ENCODE results near the gene FCER1G. TPM values are rescaled to one million over a fixed set of nuclear protein-coding genes. Genes with fewer than 3 reads are reported as not detected.
"Not testable (repeated sequence)": the region's sequence is repeated elsewhere in the genome, so short reads cannot be mapped to it uniquely, and the experiment has no call there.

Gene FCER1G
- total RNA-seq, 8 experiments from 2014 or later: 0.75 to 1.4 TPM; not detected in 6

DNA sequence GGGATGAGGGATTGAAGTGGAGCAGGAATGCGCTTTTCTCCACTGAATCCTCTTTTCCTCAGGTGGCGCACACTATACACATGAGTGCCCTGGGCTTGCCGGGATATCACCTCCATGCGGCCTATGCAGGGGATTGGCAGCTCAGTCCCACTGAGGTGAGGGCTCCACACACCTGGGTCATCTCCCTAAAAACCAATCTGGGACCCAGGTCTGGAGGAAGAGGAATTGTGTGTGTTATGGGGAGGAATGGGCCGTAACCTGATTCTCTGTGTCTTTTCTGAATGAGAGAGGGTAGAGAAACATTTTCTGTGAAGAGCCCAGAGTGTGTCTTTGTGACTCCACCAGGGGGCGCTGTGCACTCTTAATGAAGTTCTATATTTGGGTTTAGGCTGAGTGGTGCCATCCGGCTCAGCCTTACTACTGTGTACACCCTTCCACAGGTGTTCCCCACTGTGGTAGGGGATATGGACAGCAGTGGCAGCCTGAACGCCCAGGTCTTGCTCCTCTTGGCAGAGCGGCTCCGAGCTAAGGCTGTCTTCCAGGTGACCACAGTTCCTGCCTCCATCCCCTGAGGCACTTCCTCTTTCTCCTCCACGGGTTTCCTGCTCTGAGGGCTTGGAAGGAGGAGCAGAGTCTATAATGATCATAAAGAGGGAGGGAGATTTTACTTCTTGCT lies 12.2 kb downstream of the FCER1G start:
- in situ Hi-C loops (cut with MboI; ENCODE audit: low pct_unique_long_range_greater_than_20kb in 2 of 9, low sequenced_read_pairs in 9 of 9, unreplicated experiment in 9 of 9): loop anchor here in 3 of 9 experiments (10.0 to 25.0 kb wide), 3 partner anchors 147 to 160 kb away; no protein-coding TSS in a partner anchor
- peak in 4 of 8 experiments; percentile 19 to 53 (median 41) for ATAC-seq (replicated peaks in 6 of 8)
- 0 to 61% (median 39%) methylated on average over 1 to 9 of the region's 11 CpGs; no CpG with 5 or more reads in 2 of the 10 experiments for WGBS, 10 experiments
- Histone ChIP-seq H3K4me1 (replicated peaks in 1 of 2) (peaks cover 10 to 15% of the 10 kb centered on the region in 2 donors), H3K27ac (no peak overlapping the region), H3K4me3 (peak overlapping the region in 4 of 5 donors; percentile 61 to 95 (median 74))

DNA sequence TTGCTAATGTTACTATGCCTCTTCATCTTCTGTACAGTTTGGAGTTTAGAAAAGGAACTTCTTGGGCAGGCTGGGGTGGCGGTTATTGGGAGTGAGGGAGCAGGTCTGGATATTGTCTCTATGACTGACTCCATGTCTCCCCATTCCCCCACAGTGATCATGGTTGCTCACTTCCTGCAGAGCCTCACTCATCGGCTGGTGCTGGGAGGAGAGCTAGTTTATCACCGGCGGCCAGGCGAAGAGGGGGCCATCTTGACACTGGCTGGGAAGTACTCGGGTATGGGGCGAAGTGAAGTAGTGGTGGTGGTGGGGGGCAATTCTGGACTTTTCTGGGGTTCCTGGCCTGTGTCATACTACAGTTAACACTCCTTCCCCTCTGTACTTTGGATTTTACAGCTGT lies 12.9 kb downstream of the FCER1G start:
- in situ Hi-C loops (cut with MboI; ENCODE audit: low pct_unique_long_range_greater_than_20kb in 2 of 9, low sequenced_read_pairs in 9 of 9, unreplicated experiment in 9 of 9): loop anchor here in 3 of 9 experiments (10.0 to 25.0 kb wide), 3 partner anchors 147 to 159 kb away; no protein-coding TSS in a partner anchor
- H3K27ac ChIP-seq: no peak overlapping the region

DNA sequence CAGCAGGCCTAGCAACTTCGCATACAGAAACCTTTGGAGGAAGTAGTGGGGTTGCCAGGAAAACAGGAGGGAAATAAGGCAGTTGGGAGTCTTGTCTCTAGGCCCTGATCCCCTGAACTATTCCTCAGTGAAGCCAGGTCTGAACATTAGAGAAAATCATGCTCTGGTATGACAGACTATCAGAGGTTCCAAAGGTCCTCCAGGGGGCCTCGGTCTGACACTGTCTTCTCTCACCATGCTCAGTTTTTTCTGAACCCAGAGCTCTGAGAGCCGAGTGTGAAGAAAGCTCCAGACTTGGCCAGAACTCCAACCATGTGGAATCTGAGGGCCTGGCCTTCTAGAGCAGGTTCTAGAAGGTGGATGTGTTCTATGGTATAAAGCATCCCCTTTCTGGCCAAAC lies 14.8 kb downstream of the FCER1G start:
- no peak overlapping the region for H3K27ac ChIP-seq
- H3K4me1 ChIP-seq (replicated peaks in 1 of 2): peaks cover 10 to 15% of the 10 kb centered on the region in 2 donors
- no peak for ATAC-seq (replicated peaks in 6 of 8)
- 0 to 82% (median 63%) methylated on average over 1 to 3 of the region's 3 CpGs; no CpG with 5 or more reads in 4 of the 10 experiments for WGBS, 10 experiments
- no peak overlapping the region for H3K4me3 ChIP-seq
- in situ Hi-C loops (cut with MboI; ENCODE audit: low pct_unique_long_range_greater_than_20kb in 2 of 9, low sequenced_read_pairs in 9 of 9, unreplicated experiment in 9 of 9): loop anchor here in 4 of 9 experiments (10.0 to 25.0 kb wide), 4 partner anchors 55 to 157 kb away; no protein-coding TSS in a partner anchor

More for the DNA sequence above, 12.9 kb downstream of the FCER1G start:
- Histone ChIP-seq H3K4me3 (no peak overlapping the region), H3K4me1 (replicated peaks in 1 of 2) (peaks cover 10 to 15% of the 10 kb centered on the region in 2 donors)
- WGBS, 10 experiments: 83 to 100% (median 100%) methylated on average over 1 to 7 of the region's 7 CpGs; no CpG with 5 or more reads in 4 of the 10 experiments
- no peak for ATAC-seq (replicated peaks in 6 of 8)

DNA sequence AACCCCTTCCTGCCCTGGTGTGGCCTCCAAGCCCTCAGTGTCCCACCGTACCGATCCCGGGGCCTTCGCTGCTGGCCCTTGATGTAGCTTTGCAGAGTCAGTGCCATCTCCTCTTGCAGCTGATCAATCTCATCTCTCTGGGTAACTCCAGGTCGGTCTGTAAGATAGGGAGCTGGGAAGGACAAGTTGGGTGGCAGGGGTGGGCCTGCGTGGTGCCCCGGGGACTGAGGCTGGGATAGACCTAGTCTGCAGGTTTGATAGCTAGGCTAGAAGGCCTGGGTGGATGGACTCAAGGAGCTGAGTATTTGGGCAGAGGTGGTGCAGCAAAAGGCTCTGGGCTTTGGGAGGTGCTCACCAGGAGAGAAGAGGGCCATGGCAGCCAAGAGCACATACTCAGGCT lies 15.7 kb downstream of the FCER1G start:
- H3K4me3 ChIP-seq: no peak overlapping the region
- in situ Hi-C loops (cut with MboI; ENCODE audit: low pct_unique_long_range_greater_than_20kb in 2 of 9, low sequenced_read_pairs in 9 of 9, unreplicated experiment in 9 of 9): loop anchor here in 2 of 9 experiments (10.0 to 25.0 kb wide), 2 partner anchors 54 to 157 kb away; no protein-coding TSS in a partner anchor
- H3K27ac ChIP-seq: no peak overlapping the region
- no peak for ATAC-seq (replicated peaks in 6 of 8)
- H3K4me1 ChIP-seq (replicated peaks in 1 of 2): peaks cover 7 to 11% of the 10 kb centered on the region in 2 donors
- 92 to 100% (median 100%) methylated on average over 1 to 6 of the region's 7 CpGs; no CpG with 5 or more reads in 5 of the 10 experiments for WGBS, 10 experiments

DNA sequence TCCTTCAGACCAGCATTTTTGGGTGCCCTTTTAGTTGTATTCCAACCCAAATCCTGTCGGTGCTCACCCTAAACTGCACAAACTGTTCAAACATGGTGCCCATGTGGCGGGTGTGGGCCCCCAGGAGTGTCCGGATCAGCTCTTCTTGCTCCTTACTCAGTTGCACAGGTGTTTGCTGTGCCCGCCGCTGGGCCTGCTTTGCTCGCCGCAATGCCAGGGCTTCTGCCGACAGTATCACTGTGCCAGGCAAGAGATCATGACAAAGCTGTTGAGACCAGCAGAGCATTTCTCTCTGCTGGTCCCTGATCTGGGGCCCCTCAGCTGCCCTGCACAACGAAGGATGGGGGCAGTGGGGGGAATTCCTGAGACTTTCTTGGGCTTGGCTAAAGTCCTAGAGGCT lies 18.0 kb downstream of the FCER1G start:
- ATAC-seq (replicated peaks in 6 of 8): no peak
- in situ Hi-C loops (cut with MboI; ENCODE audit: low pct_unique_long_range_greater_than_20kb in 2 of 9, low sequenced_read_pairs in 9 of 9, unreplicated experiment in 9 of 9): loop anchor here in 2 of 9 experiments (10.0 to 25.0 kb wide), 2 partner anchors 52 to 154 kb away; no protein-coding TSS in a partner anchor
- WGBS, 10 experiments: 60 to 91% (median 82%) methylated on average over 1 to 8 of the region's 9 CpGs; no CpG with 5 or more reads in 4 of the 10 experiments
- H3K27ac ChIP-seq: no peak overlapping the region
- no peak overlapping the region for H3K4me3 ChIP-seq
- no peaks in the 10 kb centered on the region for H3K4me1 ChIP-seq (replicated peaks in 1 of 2)

DNA sequence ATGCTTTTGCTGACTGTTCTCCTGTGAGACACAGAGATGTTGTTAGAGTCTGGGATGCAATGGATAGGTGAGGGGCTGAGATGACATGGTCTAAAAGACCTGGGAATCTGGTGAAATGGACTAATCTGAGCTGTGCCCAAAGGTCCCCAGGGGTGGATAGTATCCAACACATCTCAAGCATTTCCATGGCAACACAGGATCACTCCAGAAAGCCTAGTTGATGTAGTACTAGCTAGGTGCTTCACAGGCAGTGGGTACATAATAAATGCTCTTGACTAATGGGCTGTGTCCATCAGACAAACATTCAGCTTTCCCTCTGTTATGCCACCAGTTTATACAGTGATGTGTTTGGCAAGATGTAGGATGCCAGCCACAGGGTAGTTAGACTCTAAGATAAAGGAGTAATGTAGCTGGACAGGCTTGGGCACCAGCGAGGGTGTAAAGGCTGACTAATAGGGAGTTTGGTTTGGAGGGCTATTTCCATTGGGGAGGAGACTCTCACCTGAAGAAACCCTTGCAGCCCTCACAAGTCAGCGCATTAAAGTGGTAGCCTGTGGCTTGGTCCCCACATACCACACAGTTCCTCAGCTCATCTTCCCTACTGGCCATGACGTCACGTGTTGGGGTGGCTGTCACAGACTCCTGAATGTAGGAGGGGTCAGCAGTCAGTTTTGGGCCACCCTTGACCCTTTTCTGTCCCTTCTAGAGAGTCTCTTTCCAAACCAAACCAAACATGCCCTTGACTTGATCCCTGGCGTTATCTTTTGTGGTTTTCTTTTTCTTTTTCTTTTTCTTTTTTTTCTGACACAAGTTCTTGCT lies 21.1 kb downstream of the FCER1G start:
- in situ Hi-C loops (cut with MboI; ENCODE audit: low pct_unique_long_range_greater_than_20kb in 2 of 9, low sequenced_read_pairs in 9 of 9, unreplicated experiment in 9 of 9): loop anchor here in 2 of 9 experiments (10.0 to 25.0 kb wide), 2 partner anchors 49 to 151 kb away; no protein-coding TSS in a partner anchor
- ATAC-seq (replicated peaks in 6 of 8): peak in 1 of 8 experiments; percentile 22
- WGBS, 10 experiments: 49 to 100% (median 89%) methylated on average over 1 to 5 of the region's 5 CpGs
- Histone ChIP-seq H3K4me1 (replicated peaks in 1 of 2) (no peaks in the 10 kb centered on the region), H3K27ac (no peak overlapping the region), H3K4me3 (no peak overlapping the region)

DNA sequence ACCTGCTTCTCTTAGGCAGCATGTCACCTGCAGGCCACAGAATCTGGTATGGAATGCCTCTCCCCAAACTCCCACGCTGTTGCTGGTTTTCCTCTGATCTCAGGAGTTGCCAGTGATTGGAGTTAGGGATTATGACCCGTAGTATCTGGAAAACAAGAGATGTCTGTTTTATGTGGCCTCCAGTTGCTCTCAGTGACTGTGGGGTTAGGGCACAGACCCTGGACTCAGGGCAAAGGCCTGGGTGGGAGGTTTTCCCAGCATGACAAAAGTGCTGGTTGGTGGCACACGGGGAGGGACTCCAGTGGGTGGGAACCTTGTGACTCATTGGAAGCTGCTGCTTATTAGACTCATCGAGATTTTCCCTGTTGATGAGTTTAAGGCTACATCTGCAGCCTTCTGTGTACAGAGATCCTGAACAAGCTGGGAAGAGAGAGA lies 23.0 kb downstream of the FCER1G start, which contains the start of gene NR1I3:
Gene NR1I3 (minus strand): TSS at position 165 of the 435 bp plus-strand sequence. CDS start 1,638 bp downstream, outside the sequence.
- Histone ChIP-seq H3K4me3 (no peak within 1 kb of the TSS), H3K27ac (no peak within 1 kb of the TSS), H3K4me1 (replicated peaks in 1 of 2) (no peaks in the 10 kb centered on the region)
- in situ Hi-C loops (cut with MboI; ENCODE audit: low pct_unique_long_range_greater_than_20kb in 2 of 9, low sequenced_read_pairs in 9 of 9, unreplicated experiment in 9 of 9): loop anchor here in 2 of 9 experiments (10.0 to 25.0 kb wide), 2 partner anchors 47 to 149 kb away; no protein-coding TSS in a partner anchor
- peak in 2 of 8 experiments; percentile 83 to 90 for ATAC-seq (replicated peaks in 6 of 8)
- 7 to 69% (median 60%) methylated on average over 2 to 4 of the region's 4 CpGs; no CpG with 5 or more reads in 3 of the 10 experiments for WGBS, 10 experiments

DNA sequence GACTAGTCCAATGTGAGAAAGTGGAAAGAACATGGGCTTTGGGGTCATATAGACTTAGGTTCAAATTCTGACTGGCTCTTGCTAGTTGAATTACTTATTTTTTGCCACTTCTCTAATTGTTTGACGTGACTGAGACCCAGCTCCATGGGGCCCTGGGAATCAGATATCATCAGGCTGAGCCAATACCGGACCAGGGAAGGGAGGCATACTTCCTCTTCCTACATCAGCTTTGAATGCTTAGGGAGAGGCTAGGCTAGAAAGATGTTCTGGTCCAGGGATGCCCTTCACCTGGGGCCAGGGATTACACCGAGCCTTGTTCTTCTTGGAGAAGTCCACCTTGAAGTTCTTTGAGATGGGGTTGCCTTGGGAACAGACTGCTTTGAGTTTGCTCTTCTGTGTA lies 26.6 kb downstream of the FCER1G start:
- ATAC-seq (replicated peaks in 6 of 8): no peak
- in situ Hi-C loops (cut with MboI; ENCODE audit: low pct_unique_long_range_greater_than_20kb in 2 of 9, low sequenced_read_pairs in 9 of 9, unreplicated experiment in 9 of 9): loop anchor here in 1 of 9 experiments (25.0 kb wide), 1 partner anchor 146 kb away; no protein-coding TSS in a partner anchor
- Histone ChIP-seq H3K4me3 (no peak overlapping the region), H3K27ac (no peak overlapping the region), H3K4me1 (replicated peaks in 1 of 2) (no peaks in the 10 kb centered on the region)
- WGBS, 10 experiments: 50 to 100% (median 74%) methylated on average over 1 to 3 of the region's 3 CpGs; no CpG with 5 or more reads in 3 of the 10 experiments

DNA sequence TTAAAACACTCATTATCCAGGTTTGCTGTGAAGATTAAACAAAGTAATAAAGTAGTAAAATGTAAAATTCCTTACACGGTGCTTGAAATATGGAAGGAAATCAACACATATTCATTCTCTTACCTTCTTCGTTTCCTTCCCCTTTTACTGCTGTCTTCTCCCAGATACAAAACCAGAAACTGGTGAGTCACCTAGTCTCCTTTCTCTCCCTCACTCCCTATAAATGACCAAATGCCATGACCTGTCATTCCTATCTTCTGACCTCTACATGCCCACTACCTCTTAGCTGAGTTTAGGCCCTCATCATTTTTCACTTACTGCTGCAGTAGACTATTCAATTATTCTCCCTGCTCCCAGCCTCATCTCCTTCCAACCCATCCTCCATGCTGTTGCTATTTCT lies 27.2 kb downstream of the FCER1G start:
- Histone ChIP-seq H3K4me3 (no peak overlapping the region), H3K27ac (no peak overlapping the region), H3K4me1 (replicated peaks in 1 of 2) (no peaks in the 10 kb centered on the region)
- no peak for ATAC-seq (replicated peaks in 6 of 8)
- in situ Hi-C loops (cut with MboI; ENCODE audit: low pct_unique_long_range_greater_than_20kb in 2 of 9, low sequenced_read_pairs in 9 of 9, unreplicated experiment in 9 of 9): loop anchor here in 1 of 9 experiments (25.0 kb wide), 1 partner anchor 145 kb away; no protein-coding TSS in a partner anchor
- 30 to 100% (median 86%) methylated on average over 1 to 2 of the region's 2 CpGs; no CpG with 5 or more reads in 1 of the 10 experiments for WGBS, 10 experiments

DNA sequence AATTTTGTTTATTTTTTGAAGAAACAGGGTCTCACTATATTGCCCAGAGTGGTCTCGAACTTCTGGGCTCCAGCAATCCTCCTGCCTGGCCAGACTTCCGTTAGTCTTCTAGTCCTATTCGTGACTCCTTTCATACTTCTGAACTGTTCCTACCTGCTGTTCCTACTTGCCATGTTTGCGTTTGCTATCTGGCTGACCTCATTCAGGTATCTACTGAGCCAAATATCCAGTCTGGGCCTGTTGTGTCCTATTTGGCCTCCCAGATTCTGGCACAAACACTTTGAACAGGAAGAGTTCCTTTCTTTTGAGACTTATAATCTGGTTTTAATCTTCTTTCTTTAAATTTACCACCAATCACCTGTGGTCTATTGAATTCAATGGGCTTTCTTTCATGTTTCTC lies 29.8 kb downstream of the FCER1G start:
- Histone ChIP-seq H3K4me1 (replicated peaks in 1 of 2) (no peaks in the 10 kb centered on the region), H3K4me3 (no peak overlapping the region), H3K27ac (no peak overlapping the region)
- in situ Hi-C loops (cut with MboI; ENCODE audit: low pct_unique_long_range_greater_than_20kb in 2 of 9, low sequenced_read_pairs in 9 of 9, unreplicated experiment in 9 of 9): loop anchor here in 1 of 9 experiments (25.0 kb wide), 1 partner anchor 142 kb away; no protein-coding TSS in a partner anchor
- 17 to 85% (median 78%) methylated on average over 1 to 4 of the region's 4 CpGs; no CpG with 5 or more reads in 1 of the 10 experiments for WGBS, 10 experiments
- ATAC-seq (replicated peaks in 6 of 8): no peak

DNA sequence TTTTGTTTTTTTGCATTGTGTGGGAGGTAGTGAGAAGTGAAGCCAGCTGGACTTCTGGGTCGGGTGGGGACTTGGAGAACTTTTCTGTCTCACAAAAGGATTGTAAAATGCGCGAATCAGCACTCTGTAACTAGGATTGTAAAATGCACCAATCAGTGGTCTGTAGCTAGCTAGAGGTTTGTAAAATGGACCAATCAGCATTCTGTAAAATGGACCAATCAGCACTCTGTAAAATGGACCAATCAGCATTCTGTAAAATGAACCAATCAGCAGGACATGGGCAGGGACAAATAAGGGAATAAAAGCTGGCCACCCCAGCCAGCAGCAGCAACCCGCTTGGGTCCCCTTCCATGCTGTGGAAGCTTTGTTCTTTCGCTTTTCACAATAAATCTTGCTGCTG lies 35.0 kb downstream of the FCER1G start:
- ATAC-seq (replicated peaks in 6 of 8); H3K4me1 ChIP-seq (replicated peaks in 1 of 2); in situ Hi-C loops (cut with MboI; ENCODE audit: low pct_unique_long_range_greater_than_20kb in 2 of 9, low sequenced_read_pairs in 9 of 9, unreplicated experiment in 9 of 9); H3K4me3 ChIP-seq; H3K27ac ChIP-seq: not testable (repeated sequence)
- 43 to 93% (median 84%) methylated on average over 3 to 5 of the region's 5 CpGs; no CpG with 5 or more reads in 3 of the 10 experiments for WGBS, 10 experiments

DNA sequence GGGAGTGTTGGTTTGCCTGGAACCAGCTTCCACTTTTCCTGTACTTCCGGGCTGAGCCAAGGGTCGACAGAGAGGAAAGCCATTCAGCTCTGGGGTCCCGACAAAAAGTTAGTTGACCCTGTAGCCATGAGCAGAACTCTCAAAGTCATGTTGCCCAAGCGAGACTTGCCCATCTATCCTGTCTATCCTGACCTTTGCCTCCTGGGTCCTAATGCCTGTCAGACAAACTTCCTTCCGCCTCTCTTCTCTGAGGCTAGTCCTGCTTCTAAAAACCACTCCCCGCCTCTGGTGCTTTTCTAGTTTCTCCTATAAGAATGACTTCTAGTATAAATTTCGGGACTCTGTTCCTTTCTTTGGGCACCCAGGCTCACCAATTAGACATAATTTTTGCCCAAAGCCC lies 35.7 kb downstream of the FCER1G start:
- Histone ChIP-seq H3K27ac (no peak overlapping the region), H3K4me1 (replicated peaks in 1 of 2) (no peaks in the 10 kb centered on the region), H3K4me3 (no peak overlapping the region)
- in situ Hi-C loops (cut with MboI; ENCODE audit: low pct_unique_long_range_greater_than_20kb in 2 of 9, low sequenced_read_pairs in 9 of 9, unreplicated experiment in 9 of 9): no loop called here
- 42 to 66% (median 59%) methylated on average over 1 to 6 of the region's 7 CpGs; no CpG with 5 or more reads in 2 of the 10 experiments for WGBS, 10 experiments
- ATAC-seq (replicated peaks in 6 of 8): no peak
